Measurements from ENCODE around the gene RAET1L.
"Not testable (repeated sequence)": the region's sequence is repeated elsewhere in the genome, so short reads cannot be mapped to it uniquely, and the experiment has no call there.

RAET1L gene

GRCh38 chr6:150015281-150016001 lies 9.9 kb downstream of the RAET1L start:
- not testable (repeated sequence) for DNase-seq

- not testable (repeated sequence) for DNase-seq
Observed at GRCh38 chr6:150014623-150015280, 10.6 kb downstream of the RAET1L start.

GRCh38 chr6:150013785-150014622 lies 11.3 kb downstream of the RAET1L start:
- not testable (repeated sequence) for DNase-seq

GRCh38 chr6:150012846-150013784 lies 12.2 kb downstream of the RAET1L start:
- not testable (repeated sequence) for DNase-seq

- DNase-seq = no peak
Observed at GRCh38 chr6:150008588-150008987, 16.7 kb downstream of the RAET1L start.

- no peak for DNase-seq
Observed at GRCh38 chr6:150006961-150007464, 18.3 kb downstream of the RAET1L start.

DNA sequence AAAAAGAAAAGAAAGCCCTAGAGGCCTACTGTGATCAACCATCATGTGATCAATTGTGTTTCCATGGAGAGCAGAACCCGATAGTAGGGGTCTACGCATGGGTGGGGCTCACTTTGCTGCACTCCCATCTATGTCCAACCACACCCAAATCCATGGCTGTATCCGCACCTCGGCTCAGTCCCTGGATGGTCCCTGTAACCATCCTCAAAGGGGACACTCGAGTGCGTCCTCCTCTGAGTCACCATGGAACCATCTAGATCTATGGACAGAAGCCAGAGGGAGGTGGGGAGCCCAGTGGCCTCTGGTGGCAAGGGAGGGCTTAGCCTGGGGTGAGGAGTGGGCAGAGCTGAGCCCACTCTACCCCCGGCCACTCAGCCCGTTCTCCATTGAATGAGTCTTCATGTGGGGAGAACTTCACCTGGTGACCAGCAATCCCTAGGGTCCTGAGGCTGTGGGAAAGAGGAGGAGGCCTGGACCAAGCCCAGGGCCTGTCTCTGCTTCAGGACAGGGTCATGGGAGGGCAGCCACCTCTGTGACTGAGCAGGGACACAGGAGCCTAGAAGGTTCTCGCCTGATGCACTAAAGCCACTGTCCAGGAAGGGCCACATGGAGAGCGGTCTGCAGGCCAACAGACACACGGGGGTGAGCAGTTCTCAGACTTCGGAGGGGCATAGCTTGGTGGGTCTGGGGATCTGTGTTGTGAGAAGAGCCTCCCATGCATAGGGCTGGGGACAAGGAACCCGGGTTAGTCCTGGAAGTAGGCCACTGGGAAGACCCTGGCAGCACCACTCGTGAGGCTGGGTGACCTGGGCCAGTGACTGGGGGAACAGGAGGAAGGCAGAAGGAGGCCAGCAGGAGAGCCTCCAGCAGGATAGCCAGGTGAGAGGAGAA lies 19.3 kb downstream of the RAET1L start:
- DNase-seq = no peak

DNA sequence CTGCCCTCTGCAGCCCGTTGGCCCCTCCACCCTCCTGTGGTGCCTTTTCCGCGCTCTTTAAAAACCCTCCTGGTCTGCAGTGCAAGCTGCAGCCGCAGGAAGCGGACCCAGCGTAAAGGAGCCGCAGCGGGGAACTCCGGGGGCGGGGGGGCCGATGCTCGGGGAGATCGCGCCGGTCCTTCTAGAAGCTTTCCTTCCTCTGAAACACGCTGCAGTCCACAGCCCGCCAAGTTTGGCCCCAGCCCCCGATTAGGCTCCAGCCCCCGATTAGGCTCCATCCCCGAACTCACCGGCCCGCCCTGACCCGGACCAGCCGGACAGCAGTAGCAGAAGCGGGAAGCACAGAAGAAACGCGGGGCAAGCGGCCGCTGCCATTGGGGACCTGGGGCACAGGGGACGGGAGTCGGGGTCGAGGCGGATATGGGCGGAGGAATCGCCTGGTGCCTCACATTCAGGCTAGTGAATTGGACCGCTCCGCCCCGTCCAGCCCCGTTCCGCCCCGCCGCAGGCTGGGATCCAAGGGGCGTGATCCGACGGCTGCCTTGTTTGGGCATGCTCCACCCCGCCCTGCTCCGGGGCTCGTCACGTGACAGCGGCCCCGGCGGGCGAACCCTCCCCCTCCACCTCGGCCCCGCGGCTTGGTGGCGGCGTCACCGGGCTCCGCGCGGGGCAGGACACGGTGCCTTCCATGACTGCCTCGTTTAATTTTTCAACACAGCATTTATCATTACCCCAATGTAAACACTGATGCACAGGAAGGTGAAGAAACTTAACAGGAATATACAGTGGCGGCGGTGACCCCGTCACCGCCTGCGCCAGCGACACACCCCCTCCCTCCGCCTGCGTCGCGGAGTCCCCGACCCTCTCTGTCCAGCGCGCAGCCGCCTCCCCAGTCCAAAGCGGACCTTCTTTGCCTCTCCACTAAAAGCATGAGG lies 20.3 kb downstream of the RAET1L start:
- peak; percentile 73 for DNase-seq

DNA sequence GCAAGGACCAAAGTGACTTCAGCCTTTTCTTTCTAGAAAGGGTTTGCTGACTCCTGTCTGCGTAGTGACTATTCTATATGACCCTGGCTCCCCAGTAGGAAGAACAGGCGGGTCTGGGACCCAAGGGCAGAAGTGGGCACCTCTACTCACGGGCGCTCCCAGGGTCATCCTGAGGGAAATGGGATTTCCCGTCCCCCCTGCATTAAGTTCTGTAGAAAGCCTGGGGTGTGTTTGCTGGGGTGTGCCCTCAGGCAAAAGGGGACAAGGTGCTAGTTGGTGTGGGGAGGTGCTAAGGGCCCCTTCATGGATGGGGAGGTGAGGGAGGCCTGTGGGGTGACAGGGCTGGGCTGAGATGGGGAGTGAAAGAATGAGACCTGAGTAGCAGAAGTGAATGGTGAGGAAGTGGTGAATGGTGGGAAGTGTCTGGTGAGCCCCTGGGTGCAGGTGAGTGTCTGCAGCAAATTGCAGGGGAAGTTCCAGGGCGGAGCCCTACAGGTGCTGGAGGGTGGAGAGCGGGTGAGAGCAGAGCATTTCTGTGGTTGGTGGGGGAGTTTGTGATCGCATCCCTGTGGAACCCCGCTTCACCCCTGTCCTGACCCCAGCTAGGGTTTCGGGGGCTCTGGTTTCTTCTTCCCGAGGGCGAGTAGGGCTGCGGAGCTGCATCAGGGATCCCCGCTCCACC lies 21.1 kb downstream of the RAET1L start:
- no peak for DNase-seq

DNA sequence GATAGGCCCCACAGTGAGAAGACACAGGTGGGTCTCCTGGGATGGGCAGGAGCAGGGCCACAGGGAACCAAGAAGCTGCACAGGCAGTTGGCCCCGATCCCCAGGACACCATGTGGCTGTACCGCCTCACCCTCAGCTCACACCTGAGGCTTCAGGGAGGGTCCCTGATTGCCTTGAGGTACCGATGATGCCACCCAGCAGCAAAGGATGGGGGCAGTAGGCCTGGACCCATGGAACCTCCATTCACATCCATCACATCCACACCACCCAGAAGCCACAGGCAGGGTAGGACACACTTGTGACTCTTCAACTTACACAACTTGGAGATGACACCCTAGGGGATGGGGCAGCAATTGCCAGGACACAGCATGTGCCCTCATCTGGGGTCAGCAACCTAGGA lies 21.7 kb downstream of the RAET1L start:
- DNase-seq = not testable (repeated sequence)

GRCh38 chr6:150002710-150003109 lies 22.6 kb downstream of the RAET1L start:
- DNase-seq = no peak

GRCh38 chr6:150001295-150002008 lies 23.9 kb downstream of the RAET1L start:
- DNase-seq = no peak

GRCh38 chr6:149999636-150000035 lies 25.7 kb downstream of the RAET1L start:
- no peak for DNase-seq

GRCh38 chr6:149995971-149996370 lies 29.4 kb downstream of the RAET1L start:
- no peak for DNase-seq

DNA sequence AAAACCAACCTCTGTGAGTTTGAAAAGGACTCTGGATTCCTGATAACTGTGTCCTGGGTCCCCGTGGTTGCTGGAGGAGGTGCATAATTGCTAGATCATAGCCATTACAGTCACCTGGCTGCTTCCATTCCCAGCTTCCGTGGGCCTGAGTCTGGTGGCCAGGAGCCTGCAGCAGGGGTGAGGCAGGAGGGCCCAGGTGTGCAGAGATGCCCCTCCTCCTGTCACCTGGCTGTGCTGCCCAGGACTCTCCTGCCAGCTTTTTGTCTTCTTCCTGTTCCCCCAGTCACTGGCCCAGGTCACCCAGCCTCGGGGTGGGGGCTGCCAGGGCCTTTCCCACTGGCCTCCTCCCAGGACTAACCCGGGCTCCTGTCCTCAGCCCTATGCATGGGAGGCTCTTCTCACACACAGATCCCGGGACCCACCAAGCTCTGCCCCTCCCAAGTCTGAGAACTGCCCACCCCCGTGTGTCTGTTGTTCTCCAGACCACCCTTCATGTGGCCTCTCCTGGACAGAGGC lies 30.0 kb downstream of the RAET1L start:
- no peak for DNase-seq

- no peak for DNase-seq
Observed at GRCh38 chr6:149991838-149992237, 33.5 kb downstream of the RAET1L start.

DNA sequence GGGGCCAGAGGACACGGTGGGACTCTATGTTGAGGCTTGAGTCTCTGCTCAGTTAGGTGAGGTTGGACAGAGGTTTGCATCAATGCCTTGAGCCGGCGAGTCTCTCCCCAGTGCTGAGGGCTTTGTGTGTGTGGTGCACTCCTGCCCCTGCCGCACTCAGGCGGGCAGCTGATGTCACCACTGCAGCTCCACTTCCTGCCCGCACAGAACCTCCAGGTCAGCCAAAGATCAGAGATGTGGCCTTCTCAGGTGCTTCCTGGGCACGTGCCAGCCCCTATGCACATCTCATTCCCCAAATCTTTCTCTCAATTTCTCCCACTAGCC lies 33.9 kb downstream of the RAET1L start:
- DNase-seq = not testable (repeated sequence)

DNA sequence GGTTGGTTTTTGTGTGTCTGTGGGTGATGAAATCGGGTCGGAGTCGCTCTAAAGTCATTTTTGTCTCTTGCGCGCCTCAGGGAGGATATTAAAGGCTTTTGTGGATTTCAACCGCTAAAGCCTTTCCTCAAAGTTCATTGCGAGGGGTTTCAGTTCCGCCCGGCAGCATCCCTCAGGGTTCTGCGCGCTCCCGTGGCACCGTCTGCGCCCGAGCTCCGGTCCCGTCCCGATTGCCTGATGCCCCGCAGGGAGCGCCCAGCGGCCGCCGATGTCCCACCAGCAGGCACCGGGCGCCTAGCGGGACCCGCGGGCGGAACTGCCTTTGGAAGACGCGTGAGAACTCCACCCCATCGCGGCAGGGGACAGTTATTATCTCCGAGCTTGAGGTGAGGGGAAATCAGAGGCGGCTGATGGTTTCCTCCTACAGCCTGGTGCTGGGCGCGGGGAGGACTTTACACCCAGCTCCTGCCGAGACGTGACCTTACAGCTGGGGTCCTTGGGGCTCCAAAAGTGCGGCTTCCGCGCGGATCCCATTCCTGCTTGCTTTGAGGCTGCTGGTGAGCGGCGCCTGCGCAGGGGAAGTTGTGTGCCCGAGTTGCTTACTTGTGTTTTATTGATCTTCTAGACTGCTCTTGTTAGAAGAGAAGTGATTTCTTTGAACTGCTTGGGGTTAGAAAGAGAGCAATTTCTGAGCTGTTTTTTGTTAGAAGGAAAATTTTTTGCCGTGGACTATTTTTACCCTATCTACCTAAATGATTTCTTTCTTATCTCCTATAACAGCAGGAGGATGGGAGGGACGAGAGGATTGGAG lies 34.5 kb downstream of the RAET1L start:
- no peak for DNase-seq
